Lung (tissue), 12 donors: Measurements from ENCODE around the gene TM6SF1. TPM values are rescaled to one million over a fixed set of nuclear protein-coding genes. Genes with fewer than 3 reads are reported as not detected.
A peak's percentile ranks its signal among the peaks of the same experiment; 100 is the strongest.

Source experiments
- ATAC-seq: fragments of 200-7000 bp; cut with Tn5 transposase; one replicate; pipeline ENCODE4 v1.9.1; 2020; ENCODE audit warnings: moderate number of reproducible peaks; ENCODE audit not compliant: insufficient read depth, low FRiP score
- DNase-seq, 3 donors: peaks; one replicate each; pipeline ENCODE4 v3.0.0-alpha.2; 2013 to 2017
- H3K27ac ChIP-seq, 2 donors: one replicate each; pipeline ENCODE4 v1.5.1; 2013; ENCODE audit warnings: mild to moderate bottlenecking in 2 of 2, moderate library complexity in 2 of 2, control low read depth in 1 of 2, inconsistent platforms in 1 of 2, low read depth in 1 of 2, low read length in 1 of 2
- H3K27me3 ChIP-seq, 3 donors: one replicate each; pipeline ENCODE4 v1.5.1; 2013; ENCODE audit warnings: low read length in 2 of 3; ENCODE audit not compliant: control insufficient read depth in 3 of 3, insufficient read depth in 3 of 3
- H3K36me3 ChIP-seq, 4 donors: one replicate each; pipeline ENCODE4 v1.5.1; 2013; ENCODE audit warnings: low read length in 4 of 4, mild to moderate bottlenecking in 1 of 4, moderate library complexity in 1 of 4; ENCODE audit not compliant: control insufficient read depth in 4 of 4, insufficient read depth in 4 of 4
- H3K4me1 ChIP-seq, 5 donors: one replicate each; pipeline ENCODE4 v1.5.1; 2013; ENCODE audit warnings: low read length in 5 of 5, mild to moderate bottlenecking in 2 of 5, moderate library complexity in 1 of 5; ENCODE audit not compliant: control insufficient read depth in 5 of 5, insufficient read depth in 5 of 5
- H3K4me3 ChIP-seq: one replicate; pipeline ENCODE4 v1.5.1; 2013; ENCODE audit warnings: mild to moderate bottlenecking, control low read depth, moderate library complexity
- H3K9ac ChIP-seq, 2 donors: one replicate each; pipeline ENCODE4 v1.5.1; 2013; ENCODE audit warnings: low read length in 2 of 2, control low read depth in 1 of 2; ENCODE audit not compliant: insufficient read depth in 1 of 2
- H3K9me3 ChIP-seq, 4 donors: one replicate each; pipeline ENCODE4 v1.5.1; 2013; ENCODE audit warnings: low read length in 3 of 4, mild to moderate bottlenecking in 1 of 4, moderate library complexity in 1 of 4; ENCODE audit not compliant: control insufficient read depth in 4 of 4, insufficient read depth in 3 of 4
- CTCF ChIP-seq: IDR thresholded peaks from 2 replicates; pipeline ENCODE4 v1.5.1; 2012; ENCODE audit warnings: mild to moderate bottlenecking; ENCODE audit errors: control extremely low read depth, extremely low read depth
- WGBS, 2 donors: extraction: QIAGEN DNeasy Blood & Tissue Kit; methylation state at CpG; one replicate each; pipeline ENCODE4 v1.1.7; 2013; 5-methylcytosine and 5-hydroxymethylcytosine counted together
- polyA plus RNA-seq, 2 donors: library from polyadenylated mRNA; stranded (reverse); fragments of 200-250 nt; gene quantifications; one replicate each; pipeline ENCODE4 v1.2.1, GENCODE V29; 2013
- total RNA-seq, 2 donors: library from RNA; depleted of rRNA in 1 of 2; stranded (reverse); fragments of >200 nt in 1 of 2; gene quantifications; one replicate each; pipeline ENCODE4 v1.2.1, GENCODE V29; 2014 to 2021
- donor health status: control.
- donor health status: control.
- donor health status: Bipolar disorder and iron deficiency.
- donor health status: healthy.
- donor health status: DM: yes; HTN: yes; CAD: no.

The TM6SF1 gene
- total and polyA plus RNA-seq, 4 donors = 4.3 to 15.8 (median 13.7) TPM

GRCh38 chr15:83160741-83161140 lies 53.3 kb downstream of the TM6SF1 start:
- H3K9ac ChIP-seq = no peak overlapping the region
- DNase-seq (no peak), ATAC-seq (no peak)
- H3K9me3 ChIP-seq = peaks cover 0 to 8% (median 2%) of the 10 kb centered on the region in 4 donors
- no peak overlapping the region for H3K4me3 ChIP-seq
- H3K27me3 ChIP-seq = no peaks in the 10 kb centered on the region
- H3K36me3 ChIP-seq = peaks cover 2 to 25% (median 16%) of the 10 kb centered on the region in 4 donors
- H3K27ac ChIP-seq = no peak overlapping the region
- H3K4me1 ChIP-seq = no peaks in the 10 kb centered on the region
- no peak for TF ChIP-seq CTCF
- 99% methylated on average over 3 of the region's 3 CpGs for WGBS, 2 donors

GRCh38 chr15:83163032-83163431 lies 55.6 kb downstream of the TM6SF1 start:
- no peak for TF ChIP-seq CTCF
- DNase-seq (peak in 1 of 3 donors; percentile 22), ATAC-seq (no peak)
- 59 to 67% methylated on average over 4 of the region's 4 CpGs for WGBS, 2 donors
- Histone ChIP-seq H3K9me3 (peaks cover 0 to 22% (median 5%) of the 10 kb centered on the region in 4 donors), H3K36me3 (peaks cover 0 to 16% (median 8%) of the 10 kb centered on the region in 4 donors), H3K9ac (no peak overlapping the region), H3K4me1 (no peaks in the 10 kb centered on the region), H3K27ac (no peak overlapping the region), H3K27me3 (no peaks in the 10 kb centered on the region), H3K4me3 (no peak overlapping the region)

DNA sequence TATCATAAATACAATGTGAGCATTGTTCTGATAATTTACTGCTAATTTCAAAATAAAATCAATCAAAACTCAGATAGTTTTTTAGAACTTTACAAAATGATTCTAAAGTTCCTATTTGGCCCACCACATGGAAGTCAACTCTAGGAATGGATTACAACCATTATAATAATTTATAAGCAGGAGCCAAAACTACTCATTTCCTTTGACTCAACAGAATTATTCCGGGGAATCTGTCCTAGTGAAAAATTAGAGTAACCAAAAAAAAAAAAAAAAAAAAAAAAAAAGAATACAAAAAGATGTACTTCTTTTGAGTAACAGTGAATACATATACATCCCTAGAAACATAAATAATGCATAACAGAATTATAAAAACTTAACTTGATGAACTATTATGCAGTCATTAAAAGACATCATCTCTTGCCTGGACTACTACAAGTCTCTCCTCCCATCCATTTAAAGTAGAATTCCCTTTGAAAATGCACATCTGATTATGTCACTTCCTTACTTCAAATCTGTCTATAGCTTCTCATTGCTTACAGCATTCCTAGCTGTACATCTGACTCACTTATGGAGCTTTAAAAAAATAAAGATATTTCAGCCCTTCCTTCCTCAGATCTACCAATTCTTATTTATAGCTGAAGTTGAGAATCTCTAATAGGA lies 56.8 kb downstream of the TM6SF1 start:
- no peak overlapping the region for H3K9ac ChIP-seq
- no peaks in the 10 kb centered on the region for H3K27me3 ChIP-seq
- TF ChIP-seq CTCF = no peak
- 83 to 96% methylated on average over 1 of the region's 1 CpG for whole genome bisulfite sequencing, 2 donors
- no peak overlapping the region for H3K4me3 ChIP-seq
- ATAC-seq = no peak
- H3K4me1 ChIP-seq = no peaks in the 10 kb centered on the region
- H3K9me3 ChIP-seq = peaks cover 0 to 22% (median 5%) of the 10 kb centered on the region in 4 donors
- H3K27ac ChIP-seq = no peak overlapping the region
- no peak for DNase-seq
- H3K36me3 ChIP-seq = peaks cover 0 to 16% (median 8%) of the 10 kb centered on the region in 4 donors
